ENCODE results near the gene FSD1L. TPM values are rescaled to one million over a fixed set of nuclear protein-coding genes. Genes with fewer than 3 reads are reported as not detected.
"Not testable (repeated sequence)": the region's sequence is repeated elsewhere in the genome, so short reads cannot be mapped to it uniquely, and the experiment has no call there.

Gene FSD1L
- total RNA-seq, 4 donors from 2014 or later: 0.38 to 1.8 (median 1.2) TPM

- no peak for DNase-seq
- Histone ChIP-seq H3K4me1 (no peaks in the 10 kb centered on the region), H3K4me3 (no peak overlapping the region), H3K27ac (no peak overlapping the region), H3K27me3 (no peaks in the 10 kb centered on the region), H3K36me3 (no peaks in the 10 kb centered on the region), H3K9me3 (no peaks in the 10 kb centered on the region)
- intact Hi-C loops (cut with DNase I): no loop called here
- TF ChIP-seq CTCF (IDR thresholded peaks at IDR 0.05): no peak
- no peak for TF ChIP-seq POLR2A (IDR thresholded peaks at IDR 0.05)
- 92 to 97% methylated on average over 1 of the region's 1 CpG for WGBS, 2 donors
Measured at GRCh38 chr9:105539452-105539851, 91.6 kb downstream of the FSD1L start.

DNA sequence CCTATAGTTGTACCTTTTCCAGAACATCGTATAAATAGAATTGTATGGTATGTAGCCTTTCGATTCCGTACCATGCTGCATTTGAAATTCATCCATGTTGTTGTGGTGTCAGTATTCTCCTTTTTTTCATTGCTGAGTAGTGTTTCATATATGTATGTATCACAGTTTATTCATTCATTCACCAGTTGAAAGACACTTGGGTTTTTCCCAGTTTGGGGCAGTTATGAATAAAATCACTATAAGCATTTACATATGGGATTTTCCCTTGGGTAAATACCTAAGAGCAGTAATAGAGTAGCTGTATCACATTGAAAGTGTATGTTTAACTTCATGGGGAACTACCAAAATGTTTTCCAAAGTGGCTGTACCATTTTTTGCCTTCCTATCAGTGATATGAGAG lies 94.0 kb downstream of the FSD1L start:
- 76 to 95% methylated on average over 3 of the region's 3 CpGs for WGBS, 2 donors
- DNase-seq: no peak
- H3K36me3 ChIP-seq: no peaks in the 10 kb centered on the region

GRCh38 chr9:105554042-105554441 lies 106.2 kb downstream of the FSD1L start:
- WGBS, 2 donors: 82 to 85% methylated on average over 10 of the region's 10 CpGs
- Histone ChIP-seq H3K9me3 (no peaks in the 10 kb centered on the region), H3K27ac (no peak overlapping the region), H3K27me3 (no peaks in the 10 kb centered on the region), H3K4me3 (no peak overlapping the region), H3K36me3 (no peaks in the 10 kb centered on the region), H3K4me1 (peaks cover 0 to 13% (median 6%) of the 10 kb centered on the region in 3 donors)
- TF ChIP-seq CTCF (IDR thresholded peaks at IDR 0.05) (no peak), POLR2A (IDR thresholded peaks at IDR 0.05) (no peak)
- intact Hi-C loops (cut with DNase I): no loop called here
- no peak for DNase-seq

More for the DNA sequence above, 94.0 kb downstream of the FSD1L start:
- H3K4me1 ChIP-seq: no peaks in the 10 kb centered on the region
- no peak overlapping the region for H3K4me3 ChIP-seq
- no peak overlapping the region for H3K27ac ChIP-seq
- no peaks in the 10 kb centered on the region for H3K27me3 ChIP-seq
- intact Hi-C loops (cut with DNase I): no loop called here
- no peaks in the 10 kb centered on the region for H3K9me3 ChIP-seq
- no peak for TF ChIP-seq CTCF (IDR thresholded peaks at IDR 0.05)
- no peak for TF ChIP-seq POLR2A (IDR thresholded peaks at IDR 0.05)

DNA sequence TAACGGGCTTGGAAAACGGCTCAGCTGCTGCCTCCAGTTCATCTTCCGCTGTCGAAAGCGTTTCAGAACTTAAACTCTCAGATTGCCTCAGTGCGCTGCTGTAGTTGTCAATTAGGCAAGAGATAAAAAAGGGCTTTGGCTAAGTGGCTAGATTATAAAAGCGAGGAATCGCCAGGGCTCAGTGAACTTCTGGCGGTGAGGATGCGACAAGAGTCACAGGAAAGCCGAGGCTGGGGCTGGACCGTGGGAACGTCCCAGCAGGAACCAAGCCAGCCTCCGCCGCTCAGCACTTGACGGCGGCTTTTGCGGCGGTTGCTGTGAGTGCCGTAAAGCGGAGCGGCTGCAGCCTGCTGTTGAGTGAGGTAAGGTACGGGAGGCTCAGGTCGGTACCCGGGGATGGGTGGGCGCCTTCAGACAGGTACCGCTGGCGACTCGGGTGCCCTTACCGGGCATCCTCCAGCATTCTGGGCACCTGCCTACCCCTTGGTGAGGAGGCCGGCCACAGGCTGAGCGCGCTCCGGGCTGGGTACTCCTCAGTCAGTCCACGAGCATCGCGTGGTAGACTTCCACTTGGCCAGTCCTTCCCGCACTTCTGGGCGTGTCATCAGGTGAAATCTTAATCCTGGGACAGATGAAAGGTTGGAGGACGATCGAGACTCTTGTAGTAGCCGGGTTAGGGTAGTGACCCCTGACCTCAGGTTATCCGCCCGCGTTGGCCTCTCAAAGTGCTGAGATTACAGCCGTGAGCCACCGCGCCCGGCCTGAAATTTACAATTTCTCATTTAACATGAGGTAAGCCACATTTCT lies 110.2 kb downstream of the FSD1L start, which contains the start of gene FKTN:
TSS of gene FKTN (plus strand) at position 328 of the 807 bp plus-strand sequence. CDS start 16,902 bp downstream, outside the sequence.
- no peaks in the 10 kb centered on the region for H3K27me3 ChIP-seq
- intact Hi-C loops (cut with DNase I): no loop called here
- TF ChIP-seq POLR2A (IDR thresholded peaks at IDR 0.05) (peak in 1 of 4 donors; percentile 24), CTCF (IDR thresholded peaks at IDR 0.05) (no peak)

GRCh38 chr9:105572455-105572854 lies 124.6 kb downstream of the FSD1L start:
- Histone ChIP-seq H3K36me3 (peaks cover 0 to 33% (median 0%) of the 10 kb centered on the region in 3 donors), H3K27ac (no peak overlapping the region), H3K4me3 (no peak overlapping the region), H3K9me3 (peaks cover 0 to 11% (median 7%) of the 10 kb centered on the region in 3 donors), H3K4me1 (no peaks in the 10 kb centered on the region), H3K27me3 (no peaks in the 10 kb centered on the region)
- intact Hi-C loops (cut with DNase I): no loop called here
- DNase-seq: no peak
- TF ChIP-seq POLR2A (IDR thresholded peaks at IDR 0.05) (no peak), CTCF (IDR thresholded peaks at IDR 0.05) (no peak)

More for the DNA sequence above, 110.2 kb downstream of the FSD1L start, which contains the start of gene FKTN:
- peak within 1 kb of the TSS; percentile 50 to 91 (median 74) for H3K4me3 ChIP-seq
- H3K9me3 ChIP-seq: peaks cover 0 to 10% (median 3%) of the 10 kb centered on the region in 3 donors
- peak; percentile 24 for DNase-seq
- WGBS, 2 donors: 1 to 2% methylated on average over 18 to 35 of the region's 49 CpGs
- H3K4me1 ChIP-seq: peaks cover 0 to 18% (median 6%) of the 10 kb centered on the region in 3 donors
- peaks cover 0 to 12% (median 0%) of the 10 kb centered on the region in 3 donors for H3K36me3 ChIP-seq
- H3K27ac ChIP-seq: peak within 1 kb of the TSS; percentile 42 to 71 (median 60)

- H3K4me1 ChIP-seq; H3K27me3 ChIP-seq; H3K4me3 ChIP-seq; H3K9me3 ChIP-seq; H3K27ac ChIP-seq; intact Hi-C loops (cut with DNase I); DNase-seq: not testable (repeated sequence)
- 96 to 98% methylated on average over 6 of the region's 6 CpGs for WGBS, 2 donors
- H3K36me3 ChIP-seq: peaks cover 0 to 20% (median 0%) of the 10 kb centered on the region in 3 donors
Measured at GRCh38 chr9:105579952-105580351, 132.1 kb downstream of the FSD1L start.

DNA sequence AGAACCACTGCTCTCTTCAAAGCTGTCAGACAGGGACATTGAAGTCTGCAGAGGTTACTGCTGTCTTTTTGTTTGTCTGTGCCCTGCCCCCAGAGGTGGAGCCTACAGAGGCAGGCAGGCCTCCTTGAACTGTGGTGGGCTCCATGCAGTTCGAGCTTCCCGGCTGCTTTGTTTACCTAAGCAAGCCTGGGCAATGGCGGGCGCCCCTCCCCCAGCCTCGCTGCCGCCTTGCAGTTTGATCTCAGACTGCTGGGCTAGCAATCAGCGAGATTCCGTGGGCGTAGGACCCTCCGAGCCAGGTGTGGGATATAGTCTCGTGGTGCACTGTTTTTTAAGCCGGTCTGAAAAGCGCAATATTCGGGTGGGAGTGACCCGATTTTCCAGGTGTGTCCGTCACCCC lies 133.7 kb downstream of the FSD1L start:
- H3K36me3 ChIP-seq; H3K4me1 ChIP-seq; DNase-seq; H3K4me3 ChIP-seq; H3K27ac ChIP-seq; intact Hi-C loops (cut with DNase I); H3K27me3 ChIP-seq; H3K9me3 ChIP-seq: not testable (repeated sequence)
- 95% methylated on average over 5 of the region's 16 CpGs; no CpG with 5 or more reads in 1 of the 2 donors for WGBS, 2 donors

Data from esophagus squamous epithelium (tissue), 5 donors.